ENCODE data around the gene ZNF594. TPM values are rescaled to one million over a fixed set of nuclear protein-coding genes. Genes with fewer than 3 reads are reported as not detected.
"Not testable (repeated sequence)": the region's sequence is repeated elsewhere in the genome, so short reads cannot be mapped to it uniquely, and the experiment has no call there.

ZNF594 gene
- total and polyA plus RNA-seq, 7 donors: 1.1 to 6.6 (median 3.1) TPM

GRCh38 chr17:5234645-5235576 is 43.2 kb upstream of the ZNF594 start, which contains the start of gene SCIMP:
SCIMP (minus strand) TSS chr17:5234860; CDS start chr17:5234755, 105 bp downstream.
- intact Hi-C loops (cut with DNase I): no loop called here
- H3K4me3 ChIP-seq: no peak within 1 kb of the TSS
- no peak for DNase-seq
- no peak within 1 kb of the TSS for H3K27ac ChIP-seq
- TF ChIP-seq CTCF (IDR thresholded peaks at IDR 0.05): no peak
- no peaks in the 10 kb centered on the region for H3K9me3 ChIP-seq
- H3K36me3 ChIP-seq (ENCODE audit: insufficient read depth in 1 of 2, low read depth in 1 of 2): peaks cover 0 to 3% of the 10 kb centered on the region in 2 donors
- H3K4me1 ChIP-seq: no peaks in the 10 kb centered on the region
- 87 to 91% (median 90%) methylated on average over 19 of the region's 19 CpGs for WGBS, 3 donors
- no peaks in the 10 kb centered on the region for H3K27me3 ChIP-seq (ENCODE audit: insufficient read depth in 3 of 3, low read length in 2 of 3)
- ATAC-seq: no peak

- H3K4me1 ChIP-seq; H3K9me3 ChIP-seq; DNase-seq; intact Hi-C loops (cut with DNase I); H3K27ac ChIP-seq; H3K36me3 ChIP-seq (ENCODE audit: insufficient read depth in 1 of 2, low read depth in 1 of 2); H3K27me3 ChIP-seq (ENCODE audit: insufficient read depth in 3 of 3, low read length in 2 of 3); ATAC-seq; H3K4me3 ChIP-seq: not testable (repeated sequence)
- 94 to 97% (median 96%) methylated on average over 7 of the region's 7 CpGs for WGBS, 3 donors
These were observed 41.8 kb upstream of the ZNF594 start for GRCh38 chr17:5233492-5233891.

GRCh38 chr17:5226940-5227878 is 35.5 kb upstream of the ZNF594 start:
- Histone ChIP-seq H3K9me3 (no peaks in the 10 kb centered on the region), H3K27me3 (ENCODE audit: insufficient read depth in 3 of 3, low read length in 2 of 3) (no peaks in the 10 kb centered on the region), H3K36me3 (ENCODE audit: insufficient read depth in 1 of 2, low read depth in 1 of 2) (peaks cover 0 to 24% of the 10 kb centered on the region in 2 donors), H3K4me3 (no peak overlapping the region), H3K27ac (no peak overlapping the region), H3K4me1 (no peaks in the 10 kb centered on the region)
- ATAC-seq (no peak), DNase-seq (no peak)
- intact Hi-C loops (cut with DNase I): no loop called here
- TF ChIP-seq CTCF (IDR thresholded peaks at IDR 0.05): no peak
- WGBS, 3 donors: 92 to 95% (median 95%) methylated on average over 15 of the region's 15 CpGs

GRCh38 chr17:5225668-5226457 is 34.2 kb upstream of the ZNF594 start:
- H3K27me3 ChIP-seq (ENCODE audit: insufficient read depth in 3 of 3, low read length in 2 of 3): no peaks in the 10 kb centered on the region
- WGBS, 3 donors: 77 to 84% (median 79%) methylated on average over 17 of the region's 17 CpGs
- H3K4me1 ChIP-seq: no peaks in the 10 kb centered on the region
- no peak for TF ChIP-seq CTCF (IDR thresholded peaks at IDR 0.05)
- ATAC-seq (no peak), DNase-seq (no peak)
- H3K4me3 ChIP-seq: no peak overlapping the region
- no peak overlapping the region for H3K27ac ChIP-seq
- intact Hi-C loops (cut with DNase I): no loop called here
- H3K36me3 ChIP-seq (ENCODE audit: insufficient read depth in 1 of 2, low read depth in 1 of 2): peaks cover 0 to 23% of the 10 kb centered on the region in 2 donors
- H3K9me3 ChIP-seq: no peaks in the 10 kb centered on the region

- ATAC-seq; H3K27me3 ChIP-seq (ENCODE audit: insufficient read depth in 3 of 3, low read length in 2 of 3); H3K9me3 ChIP-seq; DNase-seq; intact Hi-C loops (cut with DNase I); H3K4me1 ChIP-seq; H3K27ac ChIP-seq; H3K4me3 ChIP-seq: not testable (repeated sequence)
- 90 to 96% (median 92%) methylated on average over 11 to 12 of the region's 12 CpGs for WGBS, 3 donors
- H3K36me3 ChIP-seq (ENCODE audit: insufficient read depth in 1 of 2, low read depth in 1 of 2): peaks cover 2 to 34% of the 10 kb centered on the region in 2 donors
These were observed 30.2 kb upstream of the ZNF594 start for GRCh38 chr17:5221912-5222311.

Measured in psoas muscle (tissue), 8 donors.